GM23338 (cell line): ENCODE data around the gene BBX.

ENCODE experiments used
- CREB1 ChIP-seq: fragments of 250-450 bp; sonication (Bioruptor Pico); IDR thresholded peaks from 2 replicates; pipeline ENCODE4 v1.5.0; 2020; ENCODE audit warnings: low read depth, mild to moderate bottlenecking, moderate library complexity
- CTCF ChIP-seq, 2 experiments: fragments of 200-600 bp in 1 of 2; sonication (generic) in 1 of 2; conservative IDR thresholded peaks; 2 replicates each; pipeline versions ENCODE4 v1.5.1 to v1.6.1; 2016 to 2017; ENCODE audit warnings: antibody characterized with exemption in 2 of 2, low read depth in 2 of 2, mild to moderate bottlenecking in 2 of 2, moderate library complexity in 1 of 2
- ETS1 ChIP-seq: IDR thresholded peaks from 2 replicates; pipeline ENCODE4 v1.6.1; 2016; ENCODE audit warnings: antibody characterized with exemption
- EZH2 ChIP-seq: fragments of 200-600 bp; sonication (generic); IDR thresholded peaks from one replicate; pipeline ENCODE4 v1.8.0; 2017; ENCODE audit warnings: antibody characterized with exemption, mild to moderate bottlenecking, low read depth; ENCODE audit not compliant: unreplicated experiment
- EZH2phosphoT487 ChIP-seq: fragments of 200-600 bp; sonication (generic); IDR thresholded peaks from one replicate; pipeline ENCODE4 v1.8.1; 2018; ENCODE audit warnings: antibody characterized with exemption; ENCODE audit not compliant: unreplicated experiment
- JUNB ChIP-seq: IDR thresholded peaks from one replicate; pipeline ENCODE4 v1.6.1; 2016; ENCODE audit warnings: antibody characterized with exemption; ENCODE audit not compliant: unreplicated experiment
- POLR2AphosphoS5 ChIP-seq: IDR thresholded peaks from 2 replicates; pipeline ENCODE4 v1.6.1; 2016; ENCODE audit warnings: antibody characterized with exemption, low read depth
- REST ChIP-seq: IDR thresholded peaks from one replicate; pipeline ENCODE4 v1.6.1; 2018; ENCODE audit warnings: antibody characterized with exemption; ENCODE audit not compliant: unreplicated experiment
- ZNF114 ChIP-seq: fragments of 250-450 bp; sonication (Bioruptor Pico); IDR thresholded peaks from 2 replicates; pipeline ENCODE4 v1.5.0; 2020; ENCODE audit warnings: mild to moderate bottlenecking, moderate library complexity

GRCh38 chr3:107857854-107858253 lies 335.1 kb downstream of the BBX start:
- no peak for TF ChIP-seq EZH2
- no peak for TF ChIP-seq EZH2phosphoT487
- no peak for TF ChIP-seq CTCF (conservative IDR thresholded peaks at IDR 0.05; ENCODE audit: low read depth in 2 of 2)
- no peak for TF ChIP-seq ZNF114 (CRISPR knock-in tag)
- TF ChIP-seq ETS1: no peak
- TF ChIP-seq POLR2AphosphoS5: no peak
- no peak for TF ChIP-seq REST
- TF ChIP-seq CREB1 (CRISPR knock-in tag): no peak
- TF ChIP-seq JUNB: no peak
